ENCODE measurements around the gene SLC35F4. TPM values are rescaled to one million over a fixed set of nuclear protein-coding genes. Genes with fewer than 3 reads are reported as not detected.

The SLC35F4 gene
- total and polyA plus RNA-seq, 3 experiments from 2014 or later, result not detected

DNA sequence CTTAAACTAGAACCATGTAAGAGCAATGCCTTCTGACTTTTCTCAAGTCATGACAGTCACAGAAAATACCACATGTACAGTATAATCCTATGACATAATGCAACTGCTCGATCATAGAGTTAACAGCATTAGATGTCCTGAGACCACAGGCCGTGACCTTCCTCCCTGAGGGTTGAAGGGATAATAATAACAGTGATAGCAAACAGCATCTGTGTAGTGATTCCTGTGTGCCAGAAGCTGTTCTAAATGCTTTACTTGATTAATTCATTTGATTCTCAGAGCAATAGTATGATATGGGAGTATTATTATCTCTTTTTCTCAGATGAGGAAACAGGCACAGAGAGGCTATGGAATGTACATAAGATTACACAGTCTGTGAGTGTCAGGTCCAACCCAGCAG is 53.2 kb downstream of the SLC35F4 start:
- no peaks in the 10 kb centered on the region for H3K4me1 ChIP-seq (ENCODE audit: insufficient read depth, low read length)
- Mint-ChIP-seq H3K4me1 (no peaks in the 10 kb centered on the region), H3K27ac (no peak overlapping the region), H3K27me3 (no peaks in the 10 kb centered on the region), H3K36me3 (no peaks in the 10 kb centered on the region), H3K4me3 (no peak overlapping the region), H3K9me3 (peaks cover 0 to 2% (median 1%) of the 10 kb centered on the region in 5 donors)
- no peak overlapping the region for H3K27ac ChIP-seq (ENCODE audit: low read depth, low read length)
- H3K9me3 ChIP-seq (ENCODE audit: low read length), result no peaks in the 10 kb centered on the region
- DNase-seq, result no peak
- H3K27me3 ChIP-seq (ENCODE audit: insufficient read depth, low read length, poor library complexity, severe bottlenecking), result no peaks in the 10 kb centered on the region
- H3K36me3 ChIP-seq (ENCODE audit: insufficient read depth, low read length), result no peaks in the 10 kb centered on the region
- no peak overlapping the region for H3K4me3 ChIP-seq (ENCODE audit: low read length)
- ChIA-PET CTCF (no interaction called here), POLR2A (no interaction called here)

DNA sequence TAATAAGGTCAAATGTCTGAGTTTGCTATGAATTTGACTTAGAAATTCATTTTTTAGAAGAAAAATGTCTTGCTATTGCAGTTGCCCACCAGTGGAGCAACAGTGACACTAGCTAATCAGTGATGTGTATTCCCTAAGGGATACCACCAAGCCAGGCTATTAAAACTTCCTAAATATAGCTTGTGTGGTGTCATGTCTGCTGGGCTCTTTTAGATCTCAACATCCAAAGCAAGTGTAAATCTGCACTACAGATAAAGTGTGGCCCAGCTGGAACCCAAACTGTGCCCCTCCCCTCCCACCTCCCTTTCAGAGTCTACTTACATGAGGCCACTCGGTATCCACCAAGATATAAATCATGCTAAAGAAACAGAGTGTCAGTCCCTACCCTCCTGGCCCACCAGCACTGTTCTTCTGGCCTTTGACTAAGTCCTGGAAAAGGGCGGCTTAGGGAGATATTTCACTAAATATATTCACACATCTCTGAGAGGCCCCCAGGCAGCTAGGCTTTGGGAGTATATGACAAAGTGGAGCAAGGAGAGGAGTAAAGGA is 53.8 kb downstream of the SLC35F4 start:
- H3K27me3 ChIP-seq (ENCODE audit: insufficient read depth, low read length, poor library complexity, severe bottlenecking), result no peaks in the 10 kb centered on the region
- Mint-ChIP-seq H3K4me1 (no peaks in the 10 kb centered on the region), H3K27me3 (no peaks in the 10 kb centered on the region), H3K36me3 (no peaks in the 10 kb centered on the region), H3K4me3 (no peak overlapping the region), H3K9me3 (peaks cover 0 to 2% (median 1%) of the 10 kb centered on the region in 5 donors), H3K27ac (no peak overlapping the region)
- CTCF ChIA-PET, result no interaction called here
- no peaks in the 10 kb centered on the region for H3K9me3 ChIP-seq (ENCODE audit: low read length)
- POLR2A ChIA-PET, result no interaction called here
- H3K4me1 ChIP-seq (ENCODE audit: insufficient read depth, low read length), result no peaks in the 10 kb centered on the region
- H3K36me3 ChIP-seq (ENCODE audit: insufficient read depth, low read length), result no peaks in the 10 kb centered on the region
- no peak overlapping the region for H3K27ac ChIP-seq (ENCODE audit: low read depth, low read length)
- no peak overlapping the region for H3K4me3 ChIP-seq (ENCODE audit: low read length)
- no peak for DNase-seq

DNA sequence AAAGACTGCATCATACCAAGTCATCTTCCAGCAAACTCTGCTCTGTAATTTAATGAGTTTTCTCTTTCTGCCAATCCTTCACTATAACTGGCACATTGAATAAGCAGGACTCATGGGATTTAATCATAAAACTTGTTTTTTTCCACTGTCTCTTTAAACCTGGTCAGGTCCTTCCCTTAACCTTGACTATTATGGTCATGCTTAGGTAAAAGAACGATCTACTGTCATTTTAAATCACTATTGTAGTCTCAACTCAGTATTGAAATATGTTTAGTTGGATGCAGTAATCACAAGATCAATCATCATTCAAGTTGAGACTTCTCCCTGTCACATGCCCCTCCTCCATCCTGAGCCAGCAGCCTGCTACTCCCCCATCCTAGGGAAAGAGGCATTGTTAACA is 56.1 kb downstream of the SLC35F4 start:
- no peaks in the 10 kb centered on the region for H3K36me3 ChIP-seq (ENCODE audit: insufficient read depth, low read length)
- H3K4me3 ChIP-seq (ENCODE audit: low read length), result no peak overlapping the region
- Mint-ChIP-seq H3K27me3 (no peaks in the 10 kb centered on the region), H3K4me3 (no peak overlapping the region), H3K27ac (no peak overlapping the region), H3K4me1 (no peaks in the 10 kb centered on the region), H3K9me3 (peaks cover 0 to 2% (median 0%) of the 10 kb centered on the region in 5 donors), H3K36me3 (no peaks in the 10 kb centered on the region)
- H3K27me3 ChIP-seq (ENCODE audit: insufficient read depth, low read length, poor library complexity, severe bottlenecking), result no peaks in the 10 kb centered on the region
- no peaks in the 10 kb centered on the region for H3K4me1 ChIP-seq (ENCODE audit: insufficient read depth, low read length)
- CTCF ChIA-PET, result no interaction called here
- POLR2A ChIA-PET, result no interaction called here
- no peak for DNase-seq
- H3K27ac ChIP-seq (ENCODE audit: low read depth, low read length), result no peak overlapping the region
- no peaks in the 10 kb centered on the region for H3K9me3 ChIP-seq (ENCODE audit: low read length)

DNA sequence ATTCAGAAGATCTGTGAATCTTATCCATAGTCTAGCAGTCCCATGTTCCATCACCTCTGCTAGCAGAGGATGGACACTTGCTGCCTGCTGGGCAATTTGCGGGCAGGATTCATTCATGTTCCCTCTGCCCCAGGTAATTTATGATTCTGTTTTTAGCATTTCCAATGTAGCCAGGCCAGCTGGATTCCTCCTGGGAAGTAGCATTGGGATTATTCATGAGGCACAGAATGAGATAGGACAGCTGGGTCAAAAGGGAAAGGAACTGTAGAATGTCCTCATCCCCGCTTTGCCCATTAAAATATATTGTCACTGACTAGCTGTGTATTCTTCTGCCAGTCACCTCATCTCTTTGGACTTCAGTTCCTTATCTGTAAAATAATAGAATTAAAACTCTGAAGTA is 68.7 kb downstream of the SLC35F4 start:
- Mint-ChIP-seq H3K4me1 (no peaks in the 10 kb centered on the region), H3K36me3 (no peaks in the 10 kb centered on the region), H3K27me3 (peaks cover 0 to 5% of the 10 kb centered on the region in 2 donors), H3K9me3 (peaks cover 0 to 4% (median 2%) of the 10 kb centered on the region in 5 donors), H3K4me3 (no peak overlapping the region), H3K27ac (no peak overlapping the region)
- Histone ChIP-seq H3K27me3 (ENCODE audit: insufficient read depth, low read length, poor library complexity, severe bottlenecking) (no peaks in the 10 kb centered on the region), H3K4me1 (ENCODE audit: insufficient read depth, low read length) (no peaks in the 10 kb centered on the region), H3K36me3 (ENCODE audit: insufficient read depth, low read length) (no peaks in the 10 kb centered on the region), H3K4me3 (ENCODE audit: low read length) (no peak overlapping the region), H3K27ac (ENCODE audit: low read depth, low read length) (no peak overlapping the region), H3K9me3 (ENCODE audit: low read length) (no peaks in the 10 kb centered on the region)
- DNase-seq, result no peak
- CTCF ChIA-PET, result no interaction called here
- POLR2A ChIA-PET, result no interaction called here

DNA sequence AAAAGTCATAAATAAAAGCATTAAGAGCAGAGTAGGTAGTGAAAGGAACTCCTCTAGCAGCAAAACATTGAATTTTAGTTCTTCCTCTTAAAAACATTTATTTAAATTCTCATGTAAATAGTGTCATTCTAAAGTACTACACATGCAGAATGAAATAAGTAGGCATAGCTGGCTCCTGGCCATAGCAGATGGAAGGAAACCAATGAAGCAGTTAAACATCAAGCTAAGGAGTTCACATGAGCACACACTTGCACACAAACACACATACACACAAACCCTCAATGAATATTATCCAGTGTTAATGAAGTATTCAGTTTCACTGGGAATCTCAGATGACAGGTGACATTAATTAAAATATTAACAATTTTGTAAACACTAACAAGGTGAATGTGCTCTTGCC is 69.3 kb downstream of the SLC35F4 start:
- no peaks in the 10 kb centered on the region for H3K36me3 ChIP-seq (ENCODE audit: insufficient read depth, low read length)
- no peaks in the 10 kb centered on the region for H3K4me1 Mint-ChIP-seq
- H3K4me1 ChIP-seq (ENCODE audit: insufficient read depth, low read length), result no peaks in the 10 kb centered on the region
- no peaks in the 10 kb centered on the region for H3K9me3 ChIP-seq (ENCODE audit: low read length)
- H3K27me3 ChIP-seq (ENCODE audit: insufficient read depth, low read length, poor library complexity, severe bottlenecking), result no peaks in the 10 kb centered on the region
- H3K27ac Mint-ChIP-seq, result no peak overlapping the region
- POLR2A ChIA-PET, result no interaction called here
- no peak for DNase-seq
- H3K9me3 Mint-ChIP-seq, result peaks cover 0 to 6% (median 2%) of the 10 kb centered on the region in 5 donors
- CTCF ChIA-PET, result no interaction called here
- no peak overlapping the region for H3K4me3 Mint-ChIP-seq
- H3K27me3 Mint-ChIP-seq, result peaks cover 0 to 5% of the 10 kb centered on the region in 2 donors
- no peak overlapping the region for H3K4me3 ChIP-seq (ENCODE audit: low read length)
- H3K36me3 Mint-ChIP-seq, result no peaks in the 10 kb centered on the region
- no peak overlapping the region for H3K27ac ChIP-seq (ENCODE audit: low read depth, low read length)

DNA sequence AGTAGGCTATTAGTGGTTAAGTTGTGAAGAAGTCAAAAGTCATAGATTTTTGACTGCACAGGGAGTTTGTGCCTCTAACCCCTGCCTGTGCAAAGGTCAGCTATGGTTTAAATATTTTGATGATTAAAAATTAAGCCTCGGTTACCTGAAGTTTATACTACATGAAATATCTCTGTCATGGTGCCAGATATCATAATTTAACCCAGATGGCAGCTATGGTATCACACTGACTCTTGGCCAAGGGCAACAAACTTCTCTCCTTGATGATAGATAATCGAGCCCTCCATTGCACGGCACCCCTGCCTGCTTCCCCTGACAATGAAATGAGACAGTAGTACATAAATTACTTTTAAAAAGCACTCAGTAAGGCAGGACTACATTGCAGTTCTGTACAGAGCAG is 80.8 kb downstream of the SLC35F4 start:
- POLR2A ChIA-PET, result no interaction called here
- DNase-seq, result no peak
- H3K27me3 ChIP-seq (ENCODE audit: insufficient read depth, low read length, poor library complexity, severe bottlenecking), result no peaks in the 10 kb centered on the region

DNA sequence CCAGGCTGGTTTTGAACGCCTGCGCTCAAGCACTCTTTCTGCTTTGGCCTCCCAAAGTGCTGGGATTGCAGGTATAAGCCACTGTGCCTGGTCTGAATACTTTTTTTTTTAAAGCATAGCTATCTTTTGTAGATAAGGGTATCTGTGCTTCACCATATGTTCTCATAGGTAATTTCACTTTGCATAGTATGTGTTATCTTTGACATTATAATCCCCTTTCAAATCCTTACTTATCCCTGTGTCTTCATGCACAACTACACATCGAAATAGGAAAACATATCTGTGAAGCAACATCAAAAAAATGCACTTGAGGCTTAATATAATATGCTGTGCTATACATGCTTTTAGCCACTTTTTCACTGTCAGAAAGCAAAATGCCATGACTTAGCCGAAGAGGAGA is 94.1 kb downstream of the SLC35F4 start:
- Mint-ChIP-seq H3K27ac (no peak overlapping the region), H3K9me3 (peaks cover 1 to 9% (median 6%) of the 10 kb centered on the region in 5 donors), H3K27me3 (no peaks in the 10 kb centered on the region), H3K36me3 (no peaks in the 10 kb centered on the region), H3K4me3 (no peak overlapping the region), H3K4me1 (no peaks in the 10 kb centered on the region)
- POLR2A ChIA-PET, result no interaction called here
- no peaks in the 10 kb centered on the region for H3K36me3 ChIP-seq (ENCODE audit: insufficient read depth, low read length)
- no peaks in the 10 kb centered on the region for H3K27me3 ChIP-seq (ENCODE audit: insufficient read depth, low read length, poor library complexity, severe bottlenecking)
- H3K4me3 ChIP-seq (ENCODE audit: low read length), result no peak overlapping the region
- no peak for DNase-seq
- H3K9me3 ChIP-seq (ENCODE audit: low read length), result no peaks in the 10 kb centered on the region
- CTCF ChIA-PET, result no interaction called here
- H3K27ac ChIP-seq (ENCODE audit: low read depth, low read length), result no peak overlapping the region
- no peaks in the 10 kb centered on the region for H3K4me1 ChIP-seq (ENCODE audit: insufficient read depth, low read length)

More for the DNA sequence above, 80.8 kb downstream of the SLC35F4 start:
- Mint-ChIP-seq H3K27me3 (no peaks in the 10 kb centered on the region), H3K27ac (no peak overlapping the region), H3K9me3 (peaks cover 7 to 38% (median 27%) of the 10 kb centered on the region in 5 donors), H3K36me3 (no peaks in the 10 kb centered on the region), H3K4me1 (no peaks in the 10 kb centered on the region), H3K4me3 (no peak overlapping the region)
- Histone ChIP-seq H3K36me3 (ENCODE audit: insufficient read depth, low read length) (no peaks in the 10 kb centered on the region), H3K27ac (ENCODE audit: low read depth, low read length) (no peak overlapping the region), H3K9me3 (ENCODE audit: low read length) (no peaks in the 10 kb centered on the region), H3K4me1 (ENCODE audit: insufficient read depth, low read length) (no peaks in the 10 kb centered on the region), H3K4me3 (ENCODE audit: low read length) (no peak overlapping the region)
- CTCF ChIA-PET, result no interaction called here

DNA sequence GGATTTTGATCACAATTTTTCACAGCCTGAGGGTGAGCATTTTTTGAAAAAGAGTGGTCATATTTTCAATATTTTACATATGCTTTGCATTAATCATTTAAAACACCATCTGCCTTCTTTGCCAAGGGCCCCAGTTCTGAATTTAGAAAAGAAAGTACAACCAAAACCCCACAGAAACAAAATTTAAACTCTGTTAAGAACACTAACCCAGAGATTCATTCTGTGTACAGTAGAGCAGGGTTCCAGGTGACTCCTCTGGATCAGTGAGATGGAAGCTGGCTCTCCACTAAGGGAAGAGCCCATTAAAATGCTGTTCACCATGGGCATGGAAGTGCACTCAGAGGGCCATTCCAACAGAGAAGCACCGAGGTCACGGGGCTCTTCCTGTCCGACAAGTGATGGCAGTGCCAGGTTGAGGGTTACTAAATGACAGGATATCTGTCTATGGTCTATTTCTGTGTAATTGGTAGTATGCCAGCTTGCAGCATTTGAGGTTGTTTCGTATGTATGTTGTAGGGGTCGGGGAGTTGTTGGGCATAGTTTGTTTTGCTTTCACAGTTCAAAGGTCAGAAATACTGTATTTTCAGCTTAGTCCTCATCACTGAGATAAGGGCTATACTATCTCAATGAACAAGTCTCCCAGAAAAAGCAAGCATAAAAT is 95.9 kb downstream of the SLC35F4 start:
- Mint-ChIP-seq H3K9me3 (peaks cover 0 to 4% (median 3%) of the 10 kb centered on the region in 5 donors), H3K4me1 (no peaks in the 10 kb centered on the region), H3K27me3 (no peaks in the 10 kb centered on the region), H3K27ac (no peak overlapping the region), H3K36me3 (no peaks in the 10 kb centered on the region), H3K4me3 (no peak overlapping the region)
- ChIA-PET CTCF (no interaction called here), POLR2A (no interaction called here)
- no peak overlapping the region for H3K27ac ChIP-seq (ENCODE audit: low read depth, low read length)
- H3K36me3 ChIP-seq (ENCODE audit: insufficient read depth, low read length), result no peaks in the 10 kb centered on the region
- H3K27me3 ChIP-seq (ENCODE audit: insufficient read depth, low read length, poor library complexity, severe bottlenecking), result no peaks in the 10 kb centered on the region
- no peaks in the 10 kb centered on the region for H3K4me1 ChIP-seq (ENCODE audit: insufficient read depth, low read length)
- no peak for DNase-seq
- no peak overlapping the region for H3K4me3 ChIP-seq (ENCODE audit: low read length)
- no peaks in the 10 kb centered on the region for H3K9me3 ChIP-seq (ENCODE audit: low read length)
